Activated naive CD4-positive, alpha-beta T cell treated with anti-CD3 and anti-CD28 coated beads, Interleukin-2, amount 50 U/mL, for 24 hours (primary cell): Measurements from ENCODE around the gene CORO2B.

Source experiments
- H3K27ac Mint-ChIP-seq: one replicate; pipeline ENCODE4 v1.8.0; 2021; ENCODE audit warnings: mild to moderate bottlenecking, mixed read lengths
- H3K27me3 Mint-ChIP-seq: one replicate; pipeline ENCODE4 v1.8.0; 2021; ENCODE audit warnings: mixed read lengths
- H3K36me3 Mint-ChIP-seq: one replicate; pipeline ENCODE4 v1.8.0; 2021; ENCODE audit warnings: mixed read lengths
- H3K4me1 Mint-ChIP-seq: one replicate; pipeline ENCODE4 v1.8.0; 2021; ENCODE audit warnings: mixed read lengths
- H3K4me3 Mint-ChIP-seq: one replicate; pipeline ENCODE4 v1.8.0; 2021; ENCODE audit warnings: mild to moderate bottlenecking, mixed read lengths
- H3K9me3 Mint-ChIP-seq: one replicate; pipeline ENCODE4 v1.8.0; 2021; ENCODE audit warnings: mixed read lengths

The CORO2B gene

GRCh38 chr15:68632101-68632500 lies 53.3 kb downstream of the CORO2B start:
- Mint-ChIP-seq H3K4me3 (no peak overlapping the region), H3K4me1 (no peaks in the 10 kb centered on the region), H3K27ac (no peak overlapping the region), H3K9me3 (no peaks in the 10 kb centered on the region), H3K27me3 (no peaks in the 10 kb centered on the region), H3K36me3 (no peaks in the 10 kb centered on the region)

GRCh38 chr15:68633231-68634121 lies 54.7 kb downstream of the CORO2B start:
- no peak overlapping the region for H3K4me3 Mint-ChIP-seq
- H3K4me1 Mint-ChIP-seq, result no peaks in the 10 kb centered on the region
- H3K36me3 Mint-ChIP-seq, result no peaks in the 10 kb centered on the region
- no peaks in the 10 kb centered on the region for H3K9me3 Mint-ChIP-seq
- no peak overlapping the region for H3K27ac Mint-ChIP-seq
- no peaks in the 10 kb centered on the region for H3K27me3 Mint-ChIP-seq

- H3K4me3 Mint-ChIP-seq, result no peak overlapping the region
- no peaks in the 10 kb centered on the region for H3K4me1 Mint-ChIP-seq
- no peaks in the 10 kb centered on the region for H3K27me3 Mint-ChIP-seq
- H3K9me3 Mint-ChIP-seq, result no peaks in the 10 kb centered on the region
- H3K27ac Mint-ChIP-seq, result no peak overlapping the region
- no peaks in the 10 kb centered on the region for H3K36me3 Mint-ChIP-seq
Measured at GRCh38 chr15:68634122-68634482, 55.3 kb downstream of the CORO2B start.

GRCh38 chr15:68634531-68634930 lies 55.7 kb downstream of the CORO2B start:
- Mint-ChIP-seq H3K27me3 (no peaks in the 10 kb centered on the region), H3K4me1 (no peaks in the 10 kb centered on the region), H3K27ac (no peak overlapping the region), H3K4me3 (no peak overlapping the region), H3K36me3 (no peaks in the 10 kb centered on the region), H3K9me3 (no peaks in the 10 kb centered on the region)

- H3K9me3 Mint-ChIP-seq, result no peaks in the 10 kb centered on the region
- no peaks in the 10 kb centered on the region for H3K36me3 Mint-ChIP-seq
- no peaks in the 10 kb centered on the region for H3K4me1 Mint-ChIP-seq
- no peak overlapping the region for H3K27ac Mint-ChIP-seq
- no peaks in the 10 kb centered on the region for H3K27me3 Mint-ChIP-seq
- no peak overlapping the region for H3K4me3 Mint-ChIP-seq
Measured at GRCh38 chr15:68635141-68635540, 56.3 kb downstream of the CORO2B start.

GRCh38 chr15:68636256-68636655 lies 57.5 kb downstream of the CORO2B start:
- no peaks in the 10 kb centered on the region for H3K4me1 Mint-ChIP-seq
- no peaks in the 10 kb centered on the region for H3K27me3 Mint-ChIP-seq
- no peak overlapping the region for H3K4me3 Mint-ChIP-seq
- no peak overlapping the region for H3K27ac Mint-ChIP-seq
- H3K36me3 Mint-ChIP-seq, result no peaks in the 10 kb centered on the region
- H3K9me3 Mint-ChIP-seq, result no peaks in the 10 kb centered on the region

GRCh38 chr15:68637767-68638404 lies 59.1 kb downstream of the CORO2B start:
- no peak overlapping the region for H3K4me3 Mint-ChIP-seq
- H3K27ac Mint-ChIP-seq, result no peak overlapping the region
- no peaks in the 10 kb centered on the region for H3K27me3 Mint-ChIP-seq
- no peaks in the 10 kb centered on the region for H3K4me1 Mint-ChIP-seq
- no peaks in the 10 kb centered on the region for H3K9me3 Mint-ChIP-seq
- H3K36me3 Mint-ChIP-seq, result no peaks in the 10 kb centered on the region

GRCh38 chr15:68638953-68639515 lies 60.2 kb downstream of the CORO2B start:
- Mint-ChIP-seq H3K27ac (no peak overlapping the region), H3K4me1 (no peaks in the 10 kb centered on the region), H3K4me3 (no peak overlapping the region), H3K36me3 (no peaks in the 10 kb centered on the region), H3K27me3 (no peaks in the 10 kb centered on the region), H3K9me3 (no peaks in the 10 kb centered on the region)

- no peak overlapping the region for H3K4me3 Mint-ChIP-seq
- no peaks in the 10 kb centered on the region for H3K27me3 Mint-ChIP-seq
- no peaks in the 10 kb centered on the region for H3K9me3 Mint-ChIP-seq
- H3K4me1 Mint-ChIP-seq, result no peaks in the 10 kb centered on the region
- no peak overlapping the region for H3K27ac Mint-ChIP-seq
- no peaks in the 10 kb centered on the region for H3K36me3 Mint-ChIP-seq
Measured at GRCh38 chr15:68639926-68640600, 61.3 kb downstream of the CORO2B start.

- Mint-ChIP-seq H3K27me3 (peaks cover 2% of the 10 kb centered on the region), H3K9me3 (no peaks in the 10 kb centered on the region)
Measured at GRCh38 chr15:68640791-68641331, 62.1 kb downstream of the CORO2B start.

GRCh38 chr15:68641376-68641775 lies 62.6 kb downstream of the CORO2B start:
- no peak overlapping the region for H3K4me3 Mint-ChIP-seq
- H3K27me3 Mint-ChIP-seq, result peaks cover 2% of the 10 kb centered on the region
- H3K36me3 Mint-ChIP-seq, result no peaks in the 10 kb centered on the region
- no peaks in the 10 kb centered on the region for H3K9me3 Mint-ChIP-seq
- H3K27ac Mint-ChIP-seq, result no peak overlapping the region
- H3K4me1 Mint-ChIP-seq, result no peaks in the 10 kb centered on the region

More at GRCh38 chr15:68640791-68641331, 62.1 kb downstream of the CORO2B start:
- Mint-ChIP-seq H3K36me3 (no peaks in the 10 kb centered on the region), H3K27ac (no peak overlapping the region), H3K4me3 (no peak overlapping the region), H3K4me1 (no peaks in the 10 kb centered on the region)

GRCh38 chr15:68642491-68642845 lies 63.7 kb downstream of the CORO2B start:
- Mint-ChIP-seq H3K27ac (no peak overlapping the region), H3K4me1 (no peaks in the 10 kb centered on the region), H3K36me3 (no peaks in the 10 kb centered on the region), H3K4me3 (no peak overlapping the region), H3K27me3 (peaks cover 2% of the 10 kb centered on the region), H3K9me3 (no peaks in the 10 kb centered on the region)

- Mint-ChIP-seq H3K27ac (no peak overlapping the region), H3K27me3 (peaks cover 2% of the 10 kb centered on the region), H3K36me3 (no peaks in the 10 kb centered on the region), H3K9me3 (no peaks in the 10 kb centered on the region), H3K4me3 (no peak overlapping the region), H3K4me1 (no peaks in the 10 kb centered on the region)
Measured at GRCh38 chr15:68643216-68643830, 64.5 kb downstream of the CORO2B start.

GRCh38 chr15:68644083-68644904 lies 65.5 kb downstream of the CORO2B start:
- H3K4me1 Mint-ChIP-seq, result no peaks in the 10 kb centered on the region
- H3K4me3 Mint-ChIP-seq, result no peak overlapping the region

More at GRCh38 chr15:68644083-68644904, 65.5 kb downstream of the CORO2B start:
- Mint-ChIP-seq H3K27ac (no peak overlapping the region), H3K36me3 (no peaks in the 10 kb centered on the region), H3K9me3 (no peaks in the 10 kb centered on the region), H3K27me3 (peaks cover 2% of the 10 kb centered on the region)
